HEK293 (cell line): Measurements from ENCODE around the gene GLYATL1B.

ENCODE experiments used
- CTCF ChIP-seq: fragments of 450-650 bp; formaldehyde crosslinking; IDR thresholded peaks from 2 replicates; pipeline ENCODE4 v1.5.1; 2016; ENCODE audit warnings: missing biosample characterization, missing genetic modification characterization
- PATZ1 ChIP-seq: fragments of 450-650 bp; formaldehyde crosslinking; IDR thresholded peaks from 2 replicates; pipeline ENCODE4 v1.5.1; 2016; ENCODE audit warnings: missing biosample characterization, missing genetic modification characterization
- REST ChIP-seq: fragments of 450-650 bp; formaldehyde crosslinking; IDR thresholded peaks from 2 replicates; pipeline ENCODE4 v1.5.1; 2016; ENCODE audit warnings: missing biosample characterization, missing genetic modification characterization
- SP2 ChIP-seq: fragments of 450-650 bp; formaldehyde crosslinking; IDR thresholded peaks from 2 replicates; pipeline ENCODE4 v1.5.1; 2016; ENCODE audit warnings: missing biosample characterization, missing genetic modification characterization
- TCF7L2 ChIP-seq: IDR thresholded peaks from 2 replicates; pipeline ENCODE4 v1.6.1; 2011; ENCODE audit warnings: low read depth, mild to moderate bottlenecking, inconsistent platforms, low read length, moderate library complexity, borderline replicate concordance
- ZBTB49 ChIP-seq: fragments of 450-650 bp; formaldehyde crosslinking; IDR thresholded peaks from 2 replicates; pipeline ENCODE4 v1.5.1; 2016; ENCODE audit warnings: missing biosample characterization, missing genetic modification characterization, low read depth
- ZNF175 ChIP-seq: fragments of 450-650 bp; formaldehyde crosslinking; IDR thresholded peaks from 2 replicates; pipeline ENCODE4 v1.5.1; 2016; ENCODE audit warnings: missing biosample characterization, missing genetic modification characterization
- ZNF274 ChIP-seq, 2 experiments: fragments of 200-500 bp in 1 of 2; fragments of 450-650 bp in 1 of 2; sonication (Bioruptor generic) in 1 of 2; formaldehyde crosslinking in 1 of 2; IDR thresholded peaks; 2 replicates each; pipeline versions ENCODE4 v1.5.1 to v1.6.1; 2014 to 2016; ENCODE audit warnings: borderline replicate concordance in 1 of 2, inconsistent platforms in 1 of 2, low read length in 1 of 2, missing biosample characterization in 1 of 2, missing genetic modification characterization in 1 of 2
- ZNF600 ChIP-seq: fragments of 450-650 bp; formaldehyde crosslinking; IDR thresholded peaks from 2 replicates; pipeline ENCODE4 v1.5.1; 2016; ENCODE audit warnings: missing biosample characterization, missing genetic modification characterization

- no peak for TF ChIP-seq CTCF (tag by site-specific recombination)
- no peak for TF ChIP-seq PATZ1 (tag by site-specific recombination)
- TF ChIP-seq ZNF274 (IDR thresholded peaks at IDR 0.05; ENCODE audit: low read length): no peak
- TF ChIP-seq ZNF274 (tag by site-specific recombination; IDR thresholded peaks at IDR 0.05; ENCODE audit: borderline replicate concordance): no peak
- no peak for TF ChIP-seq ZBTB49 (tag by site-specific recombination)
- TF ChIP-seq ZNF175: no peak
- no peak for TF ChIP-seq TCF7L2
- TF ChIP-seq REST (tag by site-specific recombination): no peak
- TF ChIP-seq ZNF600 (tag by site-specific recombination): no peak
- TF ChIP-seq SP2 (tag by site-specific recombination): no peak
Observed at GRCh38 chr11:59040607-59041006, 45.5 kb upstream of the GLYATL1B start.
